Liver (tissue), 3 donors: Measurements from ENCODE around the gene ZNF496.

ENCODE experiments used
- ATF3 ChIP-seq: IDR thresholded peaks from 2 replicates; pipeline ENCODE4 v1.6.1; 2016; ENCODE audit warnings: antibody characterized with exemption
- CTCF ChIP-seq: fragments of 150-350 bp; IDR thresholded peaks from 2 replicates; pipeline ENCODE4 v1.5.1; 2017; ENCODE audit warnings: improper control_type of control experiment, low read depth, low read length; ENCODE audit not compliant: missing input control
- SP1 ChIP-seq: IDR thresholded peaks from 2 replicates; pipeline ENCODE4 v1.6.1; 2018; ENCODE audit warnings: antibody characterized with exemption, mild to moderate bottlenecking
- TAF1 ChIP-seq: conservative IDR thresholded peaks from 2 replicates; pipeline ENCODE4 v1.6.1; 2016; ENCODE audit warnings: antibody characterized with exemption, mild to moderate bottlenecking
- TF ChIP-seq, protein P1 (sequence below): IDR thresholded peaks from 2 replicates; pipeline ENCODE4 v1.6.1; 2016; ENCODE audit warnings: antibody characterized with exemption
- TF ChIP-seq, protein P2 (sequence below): IDR thresholded peaks from 2 replicates; pipeline ENCODE4 v1.6.1; 2016; ENCODE audit warnings: antibody characterized with exemption, mild to moderate bottlenecking
- donor health status: healthy.
- donor health status: healthy.

DNA sequence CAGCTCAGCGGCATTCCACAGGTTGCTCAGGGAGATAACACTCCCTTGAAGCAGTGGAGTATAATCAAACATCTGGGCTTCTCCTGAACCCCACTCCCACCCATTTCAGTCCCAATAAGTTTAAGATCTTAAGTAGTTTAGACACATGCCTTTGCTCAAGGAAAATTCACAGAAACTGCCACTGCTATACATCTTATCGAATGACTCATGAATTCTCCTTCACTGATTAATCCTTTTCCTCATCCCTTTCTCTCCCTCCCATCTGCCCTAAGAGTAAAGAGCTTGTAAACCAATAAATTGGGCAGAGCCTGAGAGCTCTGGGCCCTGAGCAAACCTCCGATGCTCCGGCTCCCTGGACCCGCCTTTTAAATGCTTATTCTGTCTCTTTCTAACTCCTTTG, 65.6 kb downstream of the ZNF496 start:
- TF ChIP-seq, protein P1, sequence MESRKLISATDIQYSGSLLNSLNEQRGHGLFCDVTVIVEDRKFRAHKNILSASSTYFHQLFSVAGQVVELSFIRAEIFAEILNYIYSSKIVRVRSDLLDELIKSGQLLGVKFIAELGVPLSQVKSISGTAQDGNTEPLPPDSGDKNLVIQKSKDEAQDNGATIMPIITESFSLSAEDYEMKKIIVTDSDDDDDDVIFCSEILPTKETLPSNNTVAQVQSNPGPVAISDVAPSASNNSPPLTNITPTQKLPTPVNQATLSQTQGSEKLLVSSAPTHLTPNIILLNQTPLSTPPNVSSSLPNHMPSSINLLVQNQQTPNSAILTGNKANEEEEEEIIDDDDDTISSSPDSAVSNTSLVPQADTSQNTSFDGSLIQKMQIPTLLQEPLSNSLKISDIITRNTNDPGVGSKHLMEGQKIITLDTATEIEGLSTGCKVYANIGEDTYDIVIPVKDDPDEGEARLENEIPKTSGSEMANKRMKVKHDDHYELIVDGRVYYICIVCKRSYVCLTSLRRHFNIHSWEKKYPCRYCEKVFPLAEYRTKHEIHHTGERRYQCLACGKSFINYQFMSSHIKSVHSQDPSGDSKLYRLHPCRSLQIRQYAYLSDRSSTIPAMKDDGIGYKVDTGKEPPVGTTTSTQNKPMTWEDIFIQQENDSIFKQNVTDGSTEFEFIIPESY, result no peak
- TF ChIP-seq ATF3 (no peak), CTCF (no peak), SP1 (no peak), TAF1 (no peak)
- TF ChIP-seq, protein P2, sequence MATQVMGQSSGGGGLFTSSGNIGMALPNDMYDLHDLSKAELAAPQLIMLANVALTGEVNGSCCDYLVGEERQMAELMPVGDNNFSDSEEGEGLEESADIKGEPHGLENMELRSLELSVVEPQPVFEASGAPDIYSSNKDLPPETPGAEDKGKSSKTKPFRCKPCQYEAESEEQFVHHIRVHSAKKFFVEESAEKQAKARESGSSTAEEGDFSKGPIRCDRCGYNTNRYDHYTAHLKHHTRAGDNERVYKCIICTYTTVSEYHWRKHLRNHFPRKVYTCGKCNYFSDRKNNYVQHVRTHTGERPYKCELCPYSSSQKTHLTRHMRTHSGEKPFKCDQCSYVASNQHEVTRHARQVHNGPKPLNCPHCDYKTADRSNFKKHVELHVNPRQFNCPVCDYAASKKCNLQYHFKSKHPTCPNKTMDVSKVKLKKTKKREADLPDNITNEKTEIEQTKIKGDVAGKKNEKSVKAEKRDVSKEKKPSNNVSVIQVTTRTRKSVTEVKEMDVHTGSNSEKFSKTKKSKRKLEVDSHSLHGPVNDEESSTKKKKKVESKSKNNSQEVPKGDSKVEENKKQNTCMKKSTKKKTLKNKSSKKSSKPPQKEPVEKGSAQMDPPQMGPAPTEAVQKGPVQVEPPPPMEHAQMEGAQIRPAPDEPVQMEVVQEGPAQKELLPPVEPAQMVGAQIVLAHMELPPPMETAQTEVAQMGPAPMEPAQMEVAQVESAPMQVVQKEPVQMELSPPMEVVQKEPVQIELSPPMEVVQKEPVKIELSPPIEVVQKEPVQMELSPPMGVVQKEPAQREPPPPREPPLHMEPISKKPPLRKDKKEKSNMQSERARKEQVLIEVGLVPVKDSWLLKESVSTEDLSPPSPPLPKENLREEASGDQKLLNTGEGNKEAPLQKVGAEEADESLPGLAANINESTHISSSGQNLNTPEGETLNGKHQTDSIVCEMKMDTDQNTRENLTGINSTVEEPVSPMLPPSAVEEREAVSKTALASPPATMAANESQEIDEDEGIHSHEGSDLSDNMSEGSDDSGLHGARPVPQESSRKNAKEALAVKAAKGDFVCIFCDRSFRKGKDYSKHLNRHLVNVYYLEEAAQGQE, result no peak
